Astrocyte (in vitro differentiated cells and primary cell): ENCODE results near the gene NAV2. TPM values are rescaled to one million over a fixed set of nuclear protein-coding genes. Genes with fewer than 3 reads are reported as not detected.

ENCODE experiments used
- DNase-seq: peaks from one replicate; pipeline ENCODE4 v3.0.0-alpha.2; 2010; ENCODE audit warnings: low read depth
- FAIRE-seq: peaks from 2 replicates; lab custom pipeline; 2011; peaks lifted over from hg19 to GRCh38; lab: Jason Lieb, UNC
- H2AFZ ChIP-seq: 2 replicates; pipeline ENCODE4 v1.6.0; 2012; ENCODE audit warnings: low read depth, low read length, inconsistent platforms
- H3K27ac ChIP-seq: 2 replicates; pipeline ENCODE4 v1.5.1; 2011; ENCODE audit warnings: low read depth, low read length, inconsistent platforms
- H3K27me3 ChIP-seq: 2 replicates; pipeline ENCODE4 v1.6.0; 2011; ENCODE audit warnings: low read length, inconsistent platforms; ENCODE audit not compliant: insufficient read depth
- H3K36me3 ChIP-seq: 2 replicates; pipeline ENCODE4 v1.5.1; 2011; ENCODE audit warnings: low read length, inconsistent platforms; ENCODE audit not compliant: insufficient read depth
- H3K4me1 ChIP-seq: 2 replicates; pipeline ENCODE4 v1.5.1; 2011; ENCODE audit warnings: low read length, inconsistent platforms; ENCODE audit not compliant: insufficient read depth
- H3K4me2 ChIP-seq: 2 replicates; pipeline ENCODE4 v1.6.0; 2012; ENCODE audit warnings: low read length, inconsistent platforms
- H3K4me3 ChIP-seq: 2 replicates; pipeline ENCODE4 v1.5.1; 2011; ENCODE audit warnings: low read depth, mild to moderate bottlenecking, low read length, inconsistent platforms; ENCODE audit not compliant: insufficient read depth
- H3K79me2 ChIP-seq: 2 replicates; pipeline ENCODE4 v1.6.0; 2012; ENCODE audit warnings: mild to moderate bottlenecking, low read length, inconsistent platforms; ENCODE audit not compliant: insufficient read depth
- H3K9ac ChIP-seq: 2 replicates; pipeline ENCODE4 v1.6.0; 2012; ENCODE audit warnings: mild to moderate bottlenecking, low read length, inconsistent platforms
- H3K9me3 ChIP-seq: 2 replicates; pipeline ENCODE4 v1.5.1; 2012; ENCODE audit warnings: low read depth, mild to moderate bottlenecking, low read length, inconsistent platforms; ENCODE audit not compliant: insufficient read depth
- H4K20me1 ChIP-seq: 2 replicates; pipeline ENCODE4 v1.6.0; 2012; ENCODE audit warnings: low read length, inconsistent platforms; ENCODE audit not compliant: insufficient read depth
- H3K27ac Mint-ChIP-seq: one replicate; pipeline ENCODE4 v1.8.0; 2021; ENCODE audit warnings: mild to moderate bottlenecking, mixed read lengths; ENCODE audit not compliant: unreplicated experiment
- H3K27me3 Mint-ChIP-seq: one replicate; pipeline ENCODE4 v1.8.0; 2021; ENCODE audit warnings: low read depth, mixed read lengths; ENCODE audit not compliant: unreplicated experiment
- H3K36me3 Mint-ChIP-seq: one replicate; pipeline ENCODE4 v1.8.0; 2021; ENCODE audit warnings: low read depth, mixed read lengths; ENCODE audit not compliant: unreplicated experiment
- H3K4me1 Mint-ChIP-seq: one replicate; pipeline ENCODE4 v1.8.0; 2021; ENCODE audit warnings: low read depth, mixed read lengths; ENCODE audit not compliant: unreplicated experiment
- H3K4me3 Mint-ChIP-seq: one replicate; pipeline ENCODE4 v1.8.0; 2021; ENCODE audit warnings: mild to moderate bottlenecking, moderate library complexity, mixed read lengths; ENCODE audit not compliant: unreplicated experiment
- H3K9me3 Mint-ChIP-seq: one replicate; pipeline ENCODE4 v1.8.0; 2021; ENCODE audit warnings: mild to moderate bottlenecking, mixed read lengths; ENCODE audit not compliant: unreplicated experiment
- EZH2 ChIP-seq: IDR thresholded peaks from 2 replicates; pipeline ENCODE4 v1.6.1; 2012; ENCODE audit warnings: mild to moderate bottlenecking, low read length, inconsistent platforms; ENCODE audit not compliant: insufficient read depth
- total RNA-seq: library from RNA; stranded (reverse); gene quantifications from 2 replicates; pipeline ENCODE4 v1.2.1, GENCODE V29; 2021
- TF ChIP-seq, protein P1 (sequence below): IDR thresholded peaks from 2 replicates; pipeline ENCODE4 v1.5.1; 2011; ENCODE audit warnings: low read depth, mild to moderate bottlenecking, inconsistent platforms, low read length, moderate library complexity; ENCODE audit not compliant: insufficient read depth

NAV2 gene
- total RNA-seq, 1 donor from 2014 or later = 20.6 TPM

DNA sequence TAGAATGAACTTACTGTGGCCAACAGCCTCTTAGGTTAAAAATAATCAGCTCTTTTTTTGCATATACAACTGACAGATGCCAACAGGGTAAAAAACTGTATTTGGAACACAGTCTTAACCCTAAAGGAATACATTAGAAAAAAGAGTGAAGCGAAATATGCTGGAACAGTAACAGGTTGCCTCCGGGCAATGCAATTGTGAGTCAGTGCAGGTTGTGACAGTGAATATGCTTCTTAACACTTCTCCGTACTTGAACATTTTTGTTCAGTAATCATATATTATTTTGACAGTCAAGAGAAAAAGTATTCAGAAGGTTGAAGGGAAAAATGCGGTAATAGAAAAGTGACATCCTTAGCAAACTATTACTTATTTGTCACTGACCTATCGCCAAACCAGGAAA is 349.1 kb downstream of the NAV2 start:
- H3K36me3 ChIP-seq = no peaks in the 10 kb centered on the region
- H3K4me1 Mint-ChIP-seq = peaks cover 24% of the 10 kb centered on the region
- H3K27ac Mint-ChIP-seq = no peak overlapping the region
- no peaks in the 10 kb centered on the region for H3K27me3 ChIP-seq
- H3K27ac ChIP-seq = no peak overlapping the region
- FAIRE-seq (no peak), DNase-seq (no peak)
- H3K27me3 Mint-ChIP-seq = no peaks in the 10 kb centered on the region
- H3K4me1 ChIP-seq = peaks cover 7% of the 10 kb centered on the region
- H3K9me3 ChIP-seq = no peaks in the 10 kb centered on the region
- no peaks in the 10 kb centered on the region for H4K20me1 ChIP-seq
- H3K4me3 Mint-ChIP-seq = no peak overlapping the region
- H3K4me2 ChIP-seq = no peak overlapping the region
- H3K9me3 Mint-ChIP-seq = no peaks in the 10 kb centered on the region
- no peaks in the 10 kb centered on the region for H3K79me2 ChIP-seq
- H2AFZ ChIP-seq = no peak overlapping the region
- no peak overlapping the region for H3K4me3 ChIP-seq
- H3K9ac ChIP-seq = no peak overlapping the region
- peaks cover 6% of the 10 kb centered on the region for H3K36me3 Mint-ChIP-seq
- TF ChIP-seq, protein P1, sequence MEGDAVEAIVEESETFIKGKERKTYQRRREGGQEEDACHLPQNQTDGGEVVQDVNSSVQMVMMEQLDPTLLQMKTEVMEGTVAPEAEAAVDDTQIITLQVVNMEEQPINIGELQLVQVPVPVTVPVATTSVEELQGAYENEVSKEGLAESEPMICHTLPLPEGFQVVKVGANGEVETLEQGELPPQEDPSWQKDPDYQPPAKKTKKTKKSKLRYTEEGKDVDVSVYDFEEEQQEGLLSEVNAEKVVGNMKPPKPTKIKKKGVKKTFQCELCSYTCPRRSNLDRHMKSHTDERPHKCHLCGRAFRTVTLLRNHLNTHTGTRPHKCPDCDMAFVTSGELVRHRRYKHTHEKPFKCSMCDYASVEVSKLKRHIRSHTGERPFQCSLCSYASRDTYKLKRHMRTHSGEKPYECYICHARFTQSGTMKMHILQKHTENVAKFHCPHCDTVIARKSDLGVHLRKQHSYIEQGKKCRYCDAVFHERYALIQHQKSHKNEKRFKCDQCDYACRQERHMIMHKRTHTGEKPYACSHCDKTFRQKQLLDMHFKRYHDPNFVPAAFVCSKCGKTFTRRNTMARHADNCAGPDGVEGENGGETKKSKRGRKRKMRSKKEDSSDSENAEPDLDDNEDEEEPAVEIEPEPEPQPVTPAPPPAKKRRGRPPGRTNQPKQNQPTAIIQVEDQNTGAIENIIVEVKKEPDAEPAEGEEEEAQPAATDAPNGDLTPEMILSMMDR = no peak
- TF ChIP-seq EZH2 = no peak

DNA sequence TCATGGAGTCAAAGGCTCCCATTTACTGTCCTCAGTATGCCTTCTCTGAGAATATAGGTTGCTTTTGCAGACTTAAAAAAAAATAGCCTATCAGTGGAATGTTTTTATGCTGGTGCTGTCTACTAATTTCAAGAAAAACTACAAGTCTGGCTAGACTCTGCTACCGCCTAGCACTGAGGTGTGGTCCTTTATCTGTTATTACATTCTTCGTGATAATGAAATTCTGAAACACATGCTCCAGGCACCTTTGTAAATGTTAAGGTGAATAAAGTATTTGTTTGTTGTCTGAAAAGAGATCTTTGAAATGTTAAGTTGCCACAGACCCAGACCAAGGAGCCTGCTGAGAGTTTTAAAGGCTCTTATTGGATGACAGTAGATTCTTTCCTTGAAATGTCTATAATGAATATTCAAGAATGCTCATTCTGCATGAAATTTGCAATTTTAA is 352.3 kb downstream of the NAV2 start:
- no peak for FAIRE-seq

DNA sequence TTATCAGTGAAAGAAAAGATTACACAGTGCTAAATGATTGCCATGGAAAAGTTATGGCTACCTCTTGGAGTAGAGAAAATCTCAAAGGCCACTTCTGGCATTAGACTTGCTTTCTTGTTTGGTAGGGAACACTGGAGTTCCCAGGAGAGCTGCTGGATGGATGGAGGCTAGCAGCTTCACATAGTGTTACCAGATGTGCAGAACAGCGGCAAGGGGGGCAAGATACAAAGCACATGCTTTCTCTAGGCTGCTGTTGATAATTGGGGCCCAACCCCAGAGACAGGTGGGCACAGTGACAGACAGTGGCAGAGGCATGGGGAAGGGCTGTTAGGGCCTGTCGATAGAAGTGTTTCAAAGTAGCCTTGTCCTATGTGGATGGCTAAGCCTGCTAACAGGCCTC is 352.8 kb downstream of the NAV2 start:
- Mint-ChIP-seq H3K36me3 (peaks cover 11% of the 10 kb centered on the region), H3K27ac (no peak overlapping the region), H3K27me3 (no peaks in the 10 kb centered on the region), H3K4me1 (peaks cover 4% of the 10 kb centered on the region), H3K9me3 (no peaks in the 10 kb centered on the region), H3K4me3 (no peak overlapping the region)
- no peak overlapping the region for H3K27ac ChIP-seq
- H3K79me2 ChIP-seq = no peaks in the 10 kb centered on the region
- H3K4me2 ChIP-seq = no peak overlapping the region
- no peaks in the 10 kb centered on the region for H3K36me3 ChIP-seq
- FAIRE-seq (no peak), DNase-seq (no peak)
- no peaks in the 10 kb centered on the region for H3K4me1 ChIP-seq
- H3K9me3 ChIP-seq = no peaks in the 10 kb centered on the region
- H3K4me3 ChIP-seq = no peak overlapping the region
- H2AFZ ChIP-seq = no peak overlapping the region
- no peak overlapping the region for H3K9ac ChIP-seq
- no peak for TF ChIP-seq EZH2
- TF ChIP-seq, protein P1 = no peak
- no peaks in the 10 kb centered on the region for H3K27me3 ChIP-seq
- H4K20me1 ChIP-seq = no peaks in the 10 kb centered on the region

More for the DNA sequence above, 352.3 kb downstream of the NAV2 start:
- Histone ChIP-seq H3K4me2 (no peak overlapping the region), H3K4me1 (no peaks in the 10 kb centered on the region), H3K9ac (no peak overlapping the region), H3K27ac (no peak overlapping the region), H3K4me3 (no peak overlapping the region), H3K9me3 (no peaks in the 10 kb centered on the region), H3K27me3 (no peaks in the 10 kb centered on the region), H2AFZ (no peak overlapping the region), H4K20me1 (no peaks in the 10 kb centered on the region), H3K79me2 (no peaks in the 10 kb centered on the region), H3K36me3 (no peaks in the 10 kb centered on the region)
- Mint-ChIP-seq H3K9me3 (no peaks in the 10 kb centered on the region), H3K36me3 (peaks cover 12% of the 10 kb centered on the region), H3K27ac (no peak overlapping the region), H3K27me3 (no peaks in the 10 kb centered on the region), H3K4me3 (no peak overlapping the region), H3K4me1 (peaks cover 4% of the 10 kb centered on the region)
- TF ChIP-seq, protein P1 = no peak
- TF ChIP-seq EZH2 = no peak
- DNase-seq = no peak
